ENCODE results near the gene MAD1L1.

MAD1L1 gene

GRCh38 chr7:2118056-2118455, 114.7 kb downstream of the MAD1L1 start:
- no peak for DNase-seq (ENCODE audit: low read depth in 3 of 3)

- DNase-seq (ENCODE audit: low read depth in 3 of 3) = no peak
These were observed 115.1 kb downstream of the MAD1L1 start for GRCh38 chr7:2117646-2118045.

- DNase-seq (ENCODE audit: low read depth in 3 of 3) = no peak
These were observed 115.7 kb downstream of the MAD1L1 start for GRCh38 chr7:2116989-2117591.

- no peak for DNase-seq (ENCODE audit: low read depth in 3 of 3)
These were observed 116.3 kb downstream of the MAD1L1 start for GRCh38 chr7:2116448-2116810.

- DNase-seq (ENCODE audit: low read depth in 3 of 3) = no peak
These were observed 116.8 kb downstream of the MAD1L1 start for GRCh38 chr7:2115760-2116447.

- no peak for DNase-seq (ENCODE audit: low read depth in 3 of 3)
These were observed 117.6 kb downstream of the MAD1L1 start for GRCh38 chr7:2114926-2115759.

- no peak for DNase-seq (ENCODE audit: low read depth in 3 of 3)
These were observed 118.7 kb downstream of the MAD1L1 start for GRCh38 chr7:2114052-2114451.

- no peak for DNase-seq (ENCODE audit: low read depth in 3 of 3)
These were observed 120.2 kb downstream of the MAD1L1 start for GRCh38 chr7:2112261-2113198.

- no peak for DNase-seq (ENCODE audit: low read depth in 3 of 3)
These were observed 121.2 kb downstream of the MAD1L1 start for GRCh38 chr7:2111568-2111967.

GRCh38 chr7:2110610-2111396, 121.9 kb downstream of the MAD1L1 start:
- DNase-seq (ENCODE audit: low read depth in 3 of 3) = no peak

- DNase-seq (ENCODE audit: low read depth in 3 of 3) = peak; percentile 60 to 78 (median 60)
These were observed 122.7 kb downstream of the MAD1L1 start for GRCh38 chr7:2109936-2110609.

GRCh38 chr7:2109251-2109872, 123.4 kb downstream of the MAD1L1 start:
- no peak for DNase-seq (ENCODE audit: low read depth in 3 of 3)

GRCh38 chr7:2108501-2109250, 124.1 kb downstream of the MAD1L1 start:
- DNase-seq (ENCODE audit: low read depth in 3 of 3) = no peak

- no peak for DNase-seq (ENCODE audit: low read depth in 3 of 3)
These were observed 124.7 kb downstream of the MAD1L1 start for GRCh38 chr7:2108071-2108455.

GRCh38 chr7:2107386-2108070, 125.2 kb downstream of the MAD1L1 start:
- DNase-seq (ENCODE audit: low read depth in 3 of 3) = no peak

- DNase-seq (ENCODE audit: low read depth in 3 of 3) = no peak
These were observed 125.8 kb downstream of the MAD1L1 start for GRCh38 chr7:2106924-2107323.

GRCh38 chr7:2106440-2106839, 126.3 kb downstream of the MAD1L1 start:
- DNase-seq (ENCODE audit: low read depth in 3 of 3) = no peak

- DNase-seq (ENCODE audit: low read depth in 3 of 3) = no peak
These were observed 126.8 kb downstream of the MAD1L1 start for GRCh38 chr7:2105917-2106316.

- DNase-seq (ENCODE audit: low read depth in 3 of 3) = no peak
These were observed 127.5 kb downstream of the MAD1L1 start for GRCh38 chr7:2105280-2105679.

Data from stimulated activated CD4-positive, alpha-beta T cell treated with anti-CD3 and anti-CD28 coated beads, TNF-alpha, amount 100 ng/mL, for 48 hours (primary cell).